HG03280 (cell line): ENCODE data around the gene GNG3.
"Not testable (repeated sequence)": the region's sequence is repeated elsewhere in the genome, so short reads cannot be mapped to it uniquely, and the experiment has no call there.

Experiments used
- ATAC-seq: cut with Tn5 transposase; IDR thresholded peaks from one replicate; pipeline ENCODE4 v1.9.1; 2021; ENCODE audit warnings: mild to moderate bottlenecking, moderate library complexity; ENCODE audit not compliant: unreplicated experiment

GNG3 gene

DNA sequence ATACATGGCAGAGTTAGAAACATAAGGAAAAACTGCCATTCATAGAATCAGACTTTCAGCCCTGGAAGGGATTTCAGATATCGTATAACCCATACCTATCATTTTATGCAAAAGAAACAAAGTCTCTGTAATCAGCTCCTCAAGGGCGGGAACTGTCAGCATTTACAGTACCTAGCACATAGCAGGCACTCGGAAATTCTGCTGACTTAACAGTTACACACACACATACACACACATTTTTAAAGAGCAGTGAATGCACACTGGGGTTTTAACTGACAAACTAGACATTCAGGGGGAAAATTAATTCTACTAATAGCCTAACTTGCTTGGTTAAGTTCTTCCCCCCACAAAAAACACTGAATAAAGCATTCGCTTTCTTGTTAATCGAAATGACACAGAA lies 8.7 kb downstream of the GNG3 start:
- ATAC-seq = no peak

DNA sequence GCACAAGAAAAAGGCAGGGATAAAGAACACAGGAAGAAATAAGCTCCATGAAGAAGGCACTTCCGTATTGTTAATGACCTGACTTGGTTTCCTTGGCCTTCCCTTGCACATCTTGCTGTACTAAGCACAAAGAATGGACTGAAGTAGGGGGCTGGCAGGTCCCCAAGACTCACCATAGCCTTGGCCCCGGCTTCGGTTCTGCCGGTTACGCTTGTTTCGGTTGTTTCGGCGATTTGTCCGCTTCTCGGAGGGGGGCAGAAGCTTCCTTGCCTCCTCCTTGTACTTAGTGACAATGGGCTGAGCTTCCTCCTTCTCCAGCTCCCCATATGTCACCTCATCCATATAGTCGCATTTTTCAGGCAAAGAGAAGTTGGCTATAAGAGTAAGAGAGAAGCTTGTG lies 9.3 kb downstream of the GNG3 start:
- ATAC-seq = no peak

DNA sequence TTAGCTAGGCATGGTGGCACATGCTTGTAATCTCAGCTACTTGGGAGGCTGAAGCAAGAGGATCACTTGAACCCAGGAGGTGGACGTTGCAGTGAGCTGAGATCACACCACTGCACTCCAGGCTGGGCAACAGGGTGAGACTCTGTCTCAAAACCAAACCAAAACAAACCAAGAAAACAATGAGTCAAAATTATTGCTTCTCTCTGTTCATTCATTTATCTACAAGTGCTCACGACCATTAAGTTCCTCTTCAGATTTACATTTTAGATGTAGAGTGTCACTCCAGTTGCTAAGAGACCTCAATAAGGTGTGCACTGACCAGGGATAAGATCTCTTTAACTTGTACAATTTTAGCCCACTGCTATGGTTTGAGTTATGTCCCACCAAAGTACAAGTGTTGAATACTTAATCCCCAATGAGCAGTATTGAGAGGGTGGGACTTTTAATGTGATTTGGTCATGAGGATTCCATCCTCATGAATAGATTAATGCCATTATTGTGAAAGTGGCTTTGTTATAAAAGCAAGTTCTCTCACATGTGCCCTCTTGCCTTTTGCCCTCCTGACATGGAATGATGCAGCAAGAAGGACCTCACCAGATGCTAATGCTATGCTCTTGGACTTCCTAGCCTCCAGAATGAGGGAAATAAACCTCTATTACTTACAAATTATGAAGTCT lies 12.0 kb downstream of the GNG3 start:
- no peak for ATAC-seq

DNA sequence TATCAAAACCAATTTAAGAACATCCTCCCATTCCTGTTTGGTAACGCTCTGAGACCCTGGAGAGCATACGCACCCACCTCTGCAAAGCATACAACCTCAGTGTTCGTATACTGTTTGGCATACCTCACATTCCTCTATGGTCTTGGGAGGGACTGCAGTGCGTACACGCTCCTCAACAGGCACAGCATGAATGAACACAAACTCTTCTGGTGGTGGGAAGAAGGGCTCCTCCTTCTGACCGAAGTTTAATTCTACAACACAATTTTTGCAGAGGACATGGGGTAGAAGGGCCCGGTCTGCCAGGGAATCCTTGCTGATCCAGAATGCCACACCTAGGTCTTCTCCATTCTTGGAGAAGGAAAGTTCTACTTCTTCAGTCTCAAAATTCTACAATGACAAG lies 14.5 kb downstream of the GNG3 start:
- no peak for ATAC-seq

DNA sequence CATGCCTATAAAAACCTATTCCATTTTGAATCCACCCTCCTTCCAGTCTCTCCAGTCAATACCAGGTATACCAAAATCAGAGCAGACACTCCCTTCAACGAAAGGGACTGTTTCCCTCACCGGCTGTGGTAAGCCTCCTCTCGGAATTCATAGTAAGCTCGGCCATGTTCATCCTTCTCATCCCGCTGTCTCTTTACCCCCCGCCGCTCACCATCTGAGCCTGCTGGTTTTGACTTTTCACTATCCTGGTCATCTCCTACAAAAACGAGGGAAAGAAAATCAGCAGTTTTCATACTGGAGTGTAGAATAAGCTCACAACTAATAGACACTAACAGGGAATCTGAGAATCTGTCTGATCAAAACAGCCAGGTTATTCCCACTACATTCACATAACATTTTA lies 16.7 kb downstream of the GNG3 start:
- ATAC-seq = no peak

DNA sequence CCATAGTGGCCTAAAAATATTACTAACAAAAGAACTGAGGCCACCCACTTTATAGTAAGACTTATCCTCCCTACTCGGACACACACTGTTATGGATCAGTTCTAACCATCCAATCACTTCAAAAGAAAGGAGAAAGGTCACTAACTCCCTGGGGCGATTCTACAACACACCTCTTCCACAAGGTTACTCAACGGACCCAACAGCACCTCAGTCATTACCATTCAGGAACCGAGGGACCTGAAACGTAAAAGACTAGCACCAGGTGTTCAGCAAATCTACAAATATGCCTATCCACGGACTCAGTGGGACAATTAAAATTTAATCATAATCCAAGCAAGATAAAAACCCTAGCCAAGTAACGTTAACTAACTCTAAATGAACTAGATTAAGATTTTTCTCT lies 18.2 kb downstream of the GNG3 start:
- no peak for ATAC-seq

DNA sequence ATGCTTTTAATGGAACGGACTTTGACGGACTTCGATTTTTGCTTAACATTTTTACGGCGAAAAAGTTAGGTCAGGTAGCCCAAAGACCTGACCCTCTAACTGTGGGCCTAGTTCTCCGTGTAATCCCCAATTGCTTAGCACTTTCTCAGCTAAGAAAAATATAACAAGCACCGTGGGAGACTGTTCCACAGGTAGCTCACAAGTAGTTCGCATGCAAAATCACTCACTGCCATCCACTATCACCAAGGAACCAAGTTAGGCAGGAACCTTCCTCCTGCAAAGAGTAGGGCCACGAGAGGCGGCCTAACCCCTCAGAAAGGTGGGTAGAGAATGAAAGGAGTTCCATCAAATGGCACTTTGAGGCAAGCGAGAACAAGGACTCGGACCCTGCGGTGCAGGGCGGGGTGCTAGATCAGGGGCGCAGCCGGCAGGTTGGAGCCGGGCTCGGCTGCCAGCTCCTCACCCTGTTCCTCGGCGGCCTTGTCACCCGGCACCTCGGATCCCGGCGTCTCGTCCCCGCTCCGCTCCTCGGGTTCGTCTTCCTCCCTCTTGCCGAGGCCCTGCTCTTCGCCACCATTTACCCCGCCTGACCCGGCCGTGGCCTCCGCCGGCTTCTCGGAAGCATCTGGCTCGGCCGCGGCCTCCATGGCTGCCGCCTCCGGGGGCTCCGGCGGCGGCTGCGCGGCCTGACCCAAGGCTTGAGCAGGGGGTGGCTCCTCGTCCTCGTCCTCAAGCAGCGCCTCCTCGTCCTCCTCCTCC lies 18.9 kb downstream of the GNG3 start:
- ATAC-seq = no peak

DNA sequence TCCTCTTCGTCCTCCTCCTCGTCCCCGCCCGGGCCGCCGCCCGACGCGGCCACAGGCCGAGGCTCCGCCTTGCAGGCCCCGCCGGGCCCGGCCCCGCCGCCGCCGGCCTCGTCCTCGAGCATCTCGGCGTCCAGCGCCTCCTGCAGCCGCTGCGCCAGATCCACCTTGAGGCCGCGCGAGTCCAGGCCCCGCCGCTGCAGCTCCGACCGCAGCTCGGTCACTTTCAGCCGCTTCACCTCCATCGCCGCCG lies 19.4 kb downstream of the GNG3 start:
- ATAC-seq = peak; percentile 5

DNA sequence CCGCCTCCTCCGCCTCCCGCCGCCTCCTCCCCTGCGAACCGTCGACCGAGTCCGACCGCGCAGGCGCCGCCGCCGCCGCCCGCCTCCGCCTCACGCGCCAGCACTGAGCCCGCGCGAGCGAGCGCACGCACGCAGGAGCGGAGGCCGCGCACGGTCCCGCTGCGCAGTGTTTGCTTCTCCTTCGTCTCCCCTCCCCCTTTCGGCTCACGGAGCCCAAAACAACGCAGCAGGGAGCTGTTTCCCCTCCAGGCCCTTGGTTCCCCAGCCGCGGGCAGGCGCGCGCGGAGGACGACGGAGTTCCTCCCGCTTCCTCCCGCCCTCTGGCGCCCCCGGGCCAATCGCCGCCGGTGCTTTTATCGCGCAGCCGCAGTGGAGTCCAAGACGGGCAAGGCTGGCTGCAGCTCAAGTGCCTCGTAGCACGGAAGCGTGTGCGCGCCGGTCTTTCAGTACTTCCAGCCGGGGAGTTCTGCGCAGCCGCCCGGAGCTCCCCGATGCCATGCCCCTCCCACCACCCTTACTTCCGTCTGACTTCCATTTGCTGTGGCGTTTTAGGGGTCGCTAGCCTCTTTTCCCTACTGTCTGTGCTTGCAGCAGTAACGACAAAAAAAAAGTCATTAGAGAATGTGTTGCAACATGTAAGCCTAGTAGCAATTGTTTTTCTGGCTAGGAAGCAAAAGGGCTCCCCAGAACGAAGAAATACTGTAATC lies 19.8 kb downstream of the GNG3 start, which contains the start of gene HNRNPUL2:
Gene HNRNPUL2 (minus strand): TSS at position 293 of the 707 bp plus-strand sequence. CDS start 301 bp downstream, outside the sequence.
- ATAC-seq = peak; percentile 74

DNA sequence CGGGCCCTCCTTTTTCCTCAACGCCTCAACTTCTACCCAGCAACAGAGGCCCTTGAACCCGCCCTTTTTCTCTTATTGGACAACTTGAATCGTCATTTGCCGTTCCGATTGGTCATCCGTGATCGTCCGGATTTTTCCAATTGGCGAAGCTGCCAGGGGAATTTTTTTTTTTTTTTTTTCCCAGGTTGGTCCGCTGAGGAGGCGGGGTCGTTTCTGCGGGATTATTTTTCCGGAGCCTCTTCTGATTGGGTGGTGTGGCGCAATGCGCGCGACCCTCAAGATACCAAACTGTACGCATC lies 20.3 kb downstream of the GNG3 start:
- ATAC-seq = peak; percentile 59

DNA sequence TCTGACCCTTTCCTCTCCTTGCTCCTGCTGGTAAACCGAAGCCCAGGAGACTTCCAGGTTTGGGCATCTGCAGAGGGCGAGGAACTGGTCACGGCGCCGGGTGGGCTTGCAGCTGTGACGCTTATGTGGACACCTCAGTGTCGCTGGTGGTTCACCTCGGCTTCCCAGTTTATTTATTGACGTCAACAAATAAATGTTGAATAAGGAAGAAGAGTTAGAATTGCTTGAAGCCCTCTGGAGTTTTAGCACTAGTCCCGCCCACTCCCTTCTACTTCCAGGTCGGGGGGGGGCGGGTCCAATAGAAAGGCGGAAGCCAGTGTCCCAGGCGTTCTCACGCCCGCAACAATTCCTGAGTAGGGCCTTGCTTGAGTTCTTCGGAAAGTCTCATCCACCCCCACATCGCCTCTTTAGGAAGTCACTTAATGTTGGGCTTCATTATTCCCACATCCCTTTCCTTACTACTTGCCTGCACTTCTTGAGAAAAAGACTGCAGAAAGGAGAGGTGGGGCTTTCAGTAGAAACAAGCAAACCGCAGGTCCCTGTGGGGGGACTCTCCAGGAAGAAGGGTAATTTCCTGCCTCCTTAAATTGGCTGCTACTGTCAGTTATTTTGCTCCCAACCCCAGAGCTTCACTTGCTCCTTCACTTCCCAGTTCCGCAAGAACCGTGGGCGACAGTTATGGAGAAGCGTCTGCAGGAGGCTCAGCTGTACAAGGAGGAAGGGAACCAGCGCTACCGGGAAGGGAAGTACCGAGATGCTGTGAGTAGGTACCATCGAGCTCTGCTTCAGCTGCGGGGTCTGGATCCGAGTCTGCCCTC lies 20.9 kb downstream of the GNG3 start, which contains the start of gene TTC9C:
Gene TTC9C (plus strand): TSS at position 316 of the 818 bp plus-strand sequence. CDS start 363 bp downstream, at position 679.
- peak; percentile 12 for ATAC-seq

DNA sequence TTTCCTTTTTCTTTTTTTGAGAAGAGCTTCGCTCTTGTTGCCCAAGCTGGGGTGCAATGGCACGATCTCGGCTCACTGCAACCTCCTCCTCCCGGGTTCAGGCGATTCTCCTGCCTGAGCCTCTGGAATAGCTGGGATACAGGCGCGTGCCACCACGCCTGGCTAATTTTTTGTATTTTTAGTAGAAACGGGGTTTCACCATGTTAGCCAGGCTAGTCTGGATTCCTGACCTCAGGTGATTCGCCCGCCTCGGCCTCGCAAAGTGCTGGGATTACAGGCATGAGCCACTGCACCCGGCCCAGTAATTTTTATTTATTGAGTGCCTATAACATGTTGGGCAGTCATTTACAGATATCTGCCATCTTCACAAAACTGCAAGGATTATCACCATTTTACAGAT lies 22.6 kb downstream of the GNG3 start:
- ATAC-seq = not testable (repeated sequence)

DNA sequence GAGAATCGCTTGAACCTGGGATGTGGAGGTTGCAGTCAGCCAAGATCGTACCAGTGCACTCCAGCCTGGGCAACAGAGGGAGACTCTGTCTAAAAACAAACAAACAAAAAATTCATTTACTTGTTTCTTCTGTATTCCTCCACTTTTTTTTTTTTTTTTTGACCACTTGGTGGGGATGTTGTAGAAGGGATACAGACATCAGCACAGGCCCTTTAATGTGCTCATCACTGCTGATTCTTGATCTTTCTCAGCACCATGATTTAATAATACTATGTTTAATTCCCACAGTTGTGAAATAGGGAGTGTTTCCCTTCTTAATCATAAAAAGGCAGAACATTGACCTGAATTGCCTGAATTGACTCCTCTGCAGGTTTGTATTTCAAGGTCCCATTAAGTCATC lies 25.4 kb downstream of the GNG3 start:
- no peak for ATAC-seq

DNA sequence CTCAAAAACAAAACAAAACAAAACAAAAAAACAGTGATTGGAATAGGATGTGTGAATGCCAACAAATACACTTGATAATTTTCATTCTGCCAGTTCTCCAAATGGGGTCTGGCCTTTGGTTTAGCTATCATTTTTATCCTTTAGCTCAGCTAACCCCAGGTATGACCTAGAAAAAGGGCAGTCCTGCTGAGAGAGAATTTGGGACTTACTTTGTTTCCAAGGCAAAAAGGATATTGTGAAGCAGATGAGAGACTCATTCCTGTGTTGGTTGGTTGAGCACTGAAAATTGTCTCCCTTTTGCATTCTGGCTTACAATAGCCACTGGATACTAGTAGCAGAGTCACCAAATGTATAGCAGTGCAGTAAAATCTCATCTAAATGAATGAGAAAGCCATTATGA lies 29.7 kb downstream of the GNG3 start:
- ATAC-seq = no peak

DNA sequence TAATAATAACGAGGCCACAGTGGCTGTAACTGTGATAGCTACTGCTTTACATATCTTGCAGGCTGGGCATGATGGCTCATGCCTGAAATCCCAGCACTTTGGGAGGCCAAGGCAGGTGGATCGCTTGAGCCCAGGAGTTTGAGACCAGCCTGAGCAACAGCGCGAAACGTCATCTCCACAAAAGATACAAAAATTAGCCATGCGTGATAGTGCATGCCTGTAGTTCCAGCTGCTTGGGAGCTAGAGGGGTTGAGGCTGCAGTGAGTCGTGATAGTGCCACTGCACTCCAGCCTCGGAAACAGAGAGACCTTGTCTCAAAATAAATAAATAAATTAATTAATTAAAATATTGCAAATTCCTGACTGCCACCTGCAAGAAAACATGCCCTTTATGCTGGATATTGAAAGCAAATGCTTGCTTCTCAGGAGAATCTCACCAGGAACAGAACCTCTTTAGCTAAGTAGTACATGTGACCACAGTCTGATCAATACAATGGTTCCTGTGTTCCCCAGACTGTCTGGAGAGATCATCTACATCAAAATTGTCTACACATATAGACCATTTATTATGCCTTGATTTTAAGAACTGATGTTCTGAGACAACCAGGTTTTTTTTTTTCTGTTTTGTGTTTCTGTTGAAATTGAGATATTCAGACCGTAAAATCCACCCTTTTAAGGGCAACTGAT lies 40.1 kb downstream of the GNG3 start:
- ATAC-seq = no peak

DNA sequence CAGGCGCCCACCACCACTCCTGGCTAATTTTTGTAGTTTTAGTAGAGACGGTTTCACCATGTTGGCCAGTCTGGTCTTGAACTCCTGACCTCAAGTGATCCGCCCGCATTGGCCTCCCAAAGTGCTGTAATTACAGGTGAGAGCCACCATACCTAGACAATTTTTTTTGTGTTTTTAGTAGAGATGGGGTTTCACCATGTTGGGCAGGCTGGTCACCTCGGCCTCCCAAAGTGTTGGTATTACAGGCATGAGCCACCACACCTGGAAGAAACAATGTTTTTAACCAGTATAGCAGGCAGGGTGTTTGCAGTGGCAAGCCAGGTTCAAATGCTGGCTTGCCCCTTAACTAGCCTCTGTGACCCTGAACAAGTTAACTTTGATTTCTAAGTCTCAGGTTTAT lies 42.5 kb downstream of the GNG3 start:
- ATAC-seq = not testable (repeated sequence)

DNA sequence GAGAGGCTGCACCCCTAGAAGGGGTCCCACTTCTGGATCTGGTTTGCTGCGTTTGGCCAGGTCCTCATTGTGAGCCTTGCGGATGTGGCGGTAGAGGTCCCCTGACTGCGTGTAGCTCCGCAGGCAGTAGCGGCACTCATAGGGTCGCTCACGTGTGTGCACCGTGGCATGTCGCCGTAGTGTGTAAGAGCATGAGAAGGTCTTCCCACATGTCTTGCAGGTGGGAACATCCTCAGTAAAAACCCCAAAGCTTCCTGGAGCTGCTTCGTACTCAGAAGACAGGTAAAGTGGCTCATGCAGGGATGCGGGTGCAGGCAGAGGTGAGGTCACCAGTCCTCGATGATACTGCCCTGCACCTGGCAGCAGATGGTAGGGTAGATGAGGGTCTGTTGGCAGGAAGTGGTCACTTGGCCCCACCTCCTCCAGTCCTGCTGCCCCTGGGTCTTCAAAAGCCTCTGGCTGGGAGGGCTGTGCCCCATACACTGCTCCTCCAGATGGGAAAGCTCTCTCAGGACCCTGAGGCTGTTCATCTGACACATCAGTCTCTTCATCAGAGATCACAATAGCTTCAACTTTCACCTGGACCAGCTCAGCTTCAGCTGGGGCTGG lies 44.8 kb downstream of the GNG3 start:
- no peak for ATAC-seq

DNA sequence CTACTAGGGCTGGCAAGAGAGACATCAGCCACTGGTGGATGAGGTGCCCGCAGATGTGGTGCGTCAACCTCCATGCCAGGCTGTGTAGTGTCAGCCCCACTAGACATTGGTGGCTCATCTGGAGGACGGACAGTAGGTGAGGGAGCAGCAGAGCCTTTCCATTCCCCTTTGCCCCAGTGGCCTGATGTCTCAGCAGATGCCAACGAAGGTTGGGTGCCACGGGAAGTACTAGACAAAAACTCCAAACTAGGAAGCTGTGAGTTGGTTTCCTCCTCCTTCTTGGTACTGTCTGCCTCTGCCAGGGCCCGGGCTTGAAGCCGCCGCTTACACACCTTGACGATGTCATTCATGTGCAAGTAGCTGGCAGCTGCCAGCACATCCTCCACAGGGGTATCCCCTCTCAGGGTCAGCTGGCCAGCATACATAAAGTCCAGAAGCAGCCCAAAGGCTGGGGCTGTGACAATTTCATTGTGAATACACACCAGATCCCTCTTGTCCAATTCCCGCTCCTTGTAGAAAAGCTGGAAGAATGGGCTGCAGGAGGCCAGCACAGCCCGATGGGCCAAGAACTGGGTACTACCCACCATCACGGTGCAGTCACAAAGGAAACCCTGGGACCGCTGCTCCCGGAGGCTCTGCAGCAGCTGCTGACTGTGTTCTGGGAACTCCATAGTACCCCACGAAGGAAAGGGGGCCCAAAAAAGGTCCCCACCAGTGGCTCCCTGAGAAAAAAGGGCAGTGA lies 45.7 kb downstream of the GNG3 start:
- peak; percentile 4 for ATAC-seq

DNA sequence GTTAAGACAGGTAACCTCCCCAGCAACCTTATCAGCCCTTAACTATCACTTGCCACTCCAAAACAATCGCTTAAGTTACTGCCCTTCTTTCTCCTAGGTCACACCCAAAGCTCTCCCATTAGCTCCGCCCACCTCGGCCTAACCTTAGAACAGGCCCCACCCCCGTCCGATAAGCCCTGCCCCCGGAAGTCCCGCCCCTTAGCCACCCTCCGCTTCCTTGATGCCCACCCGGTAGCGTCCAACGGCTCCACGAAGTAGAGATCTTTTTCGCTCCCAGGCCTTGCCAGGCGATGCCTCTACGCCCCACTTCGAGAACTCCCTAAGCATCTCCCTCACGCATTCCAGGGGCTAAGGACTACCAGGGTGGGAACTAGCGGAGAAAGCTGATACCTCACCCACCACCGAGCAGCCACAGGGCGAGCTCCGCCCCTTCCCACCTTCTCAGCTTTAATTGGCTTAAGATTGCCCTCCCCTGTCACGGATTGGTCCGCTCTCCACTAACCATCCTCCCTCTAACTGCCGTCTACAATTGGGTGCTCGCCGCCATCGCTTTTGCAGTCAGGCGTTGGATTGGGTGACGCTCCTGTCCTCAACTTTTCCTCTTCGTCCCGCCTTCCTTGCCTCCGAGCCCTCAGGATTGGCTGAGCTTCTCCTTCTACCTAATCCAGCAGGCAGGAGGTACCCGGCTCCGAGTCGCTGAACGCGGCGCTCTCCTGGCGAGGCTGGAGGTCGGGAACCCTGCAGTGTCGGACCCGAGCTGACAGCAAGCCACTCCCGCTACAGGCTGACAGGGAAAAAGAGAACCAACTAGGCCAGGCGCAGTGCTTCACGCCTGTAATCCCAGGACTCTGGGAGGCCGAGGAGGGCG lies 46.5 kb downstream of the GNG3 start, which contains the start of gene ZBTB3:
Gene ZBTB3 (minus strand): TSS at position 425 of the 868 bp plus-strand sequence. CDS start 496 bp downstream, outside the sequence.
- peak; percentile 96 for ATAC-seq
